Mucosa of descending colon (tissue), 3 donors: ENCODE results near the gene PFKL. TPM values are rescaled to one million over a fixed set of nuclear protein-coding genes. Genes with fewer than 3 reads are reported as not detected.

Experiments
- ATAC-seq: fragments of 200-7000 bp; cut with Tn5 transposase; one replicate; pipeline ENCODE4 v1.9.1; 2020; ENCODE audit warnings: mild to moderate bottlenecking, moderate library complexity
- DNase-seq, 3 donors: peaks; one replicate each; pipeline ENCODE4 v3.0.0-alpha.2; 2020
- H3K36me3 ChIP-seq: fragments of 200-600 bp; one replicate; pipeline ENCODE4 v1.8.0; 2021; ENCODE audit warnings: low read depth, mild to moderate bottlenecking
- H3K4me1 ChIP-seq: fragments of 200-600 bp; one replicate; pipeline ENCODE4 v1.8.0; 2021; ENCODE audit warnings: low read depth, mild to moderate bottlenecking
- H3K4me3 ChIP-seq: fragments of 200-600 bp; one replicate; pipeline ENCODE4 v1.8.0; 2021; ENCODE audit warnings: mild to moderate bottlenecking
- H3K9me3 ChIP-seq: fragments of 200-600 bp; one replicate; pipeline ENCODE4 v1.8.0; 2021; ENCODE audit warnings: mild to moderate bottlenecking
- CTCF ChIP-seq: fragments of 200-600 bp; IDR thresholded peaks from one replicate; pipeline ENCODE4 v1.8.0; 2022; ENCODE audit warnings: antibody characterized with exemption, mild to moderate bottlenecking
- intact Hi-C, 2 donors: fragments of 100-400 bp; cut with DNase I in 1 of 2; cut with micrococcal nuclease in 1 of 2; formaldehyde crosslinking; loops; one replicate each; pipeline versions ENCODE4 v1.11.0 to v1.11.1; 2022; cut with DNase I, micrococcal nuclease
- total RNA-seq, 3 donors: library from RNA; stranded (reverse); fragmentation: NEBNext Ultra II Directional in 2 of 3; extraction: Animal tissue kit (Norgen Biotek cat#: 25700) in 2 of 3; gene quantifications; one replicate each; pipeline versions ENCODE4 v1.2.1 to v1.2.4, GENCODE V29; 2021 to 2023
- donor health status: DM: no; HTN: no; CAD: no; lungs with moderate emphysema.
- donor health status: DM: no; HTN: no; CAD: no.
- donor health status: DM: no; HTN: yes; CAD: no.

PFKL gene
- total RNA-seq, 3 donors from 2014 or later, result 150 to 299 (median 237) TPM

GRCh38 chr21:44262338-44263056 is 37.4 kb upstream of the PFKL start:
- peak in 1 of 3 donors; percentile 41 for DNase-seq
- no peak for TF ChIP-seq CTCF
- H3K36me3 ChIP-seq, result no peaks in the 10 kb centered on the region
- intact Hi-C loops, result no loop called here
- H3K4me3 ChIP-seq, result no peak overlapping the region
- ATAC-seq, result no peak
- H3K4me1 ChIP-seq, result no peaks in the 10 kb centered on the region
- no peaks in the 10 kb centered on the region for H3K9me3 ChIP-seq

- no peak for TF ChIP-seq CTCF
- Histone ChIP-seq H3K4me1 (no peaks in the 10 kb centered on the region), H3K9me3 (no peaks in the 10 kb centered on the region), H3K4me3 (no peak overlapping the region), H3K36me3 (no peaks in the 10 kb centered on the region)
- DNase-seq, result peak in 1 of 3 donors; percentile 40
- no peak for ATAC-seq
- intact Hi-C loops, result no loop called here
Observed at GRCh38 chr21:44263221-44263760, 36.6 kb upstream of the PFKL start.

GRCh38 chr21:44263768-44264167 is 36.1 kb upstream of the PFKL start:
- no peak for TF ChIP-seq CTCF
- no peaks in the 10 kb centered on the region for H3K36me3 ChIP-seq
- no peaks in the 10 kb centered on the region for H3K9me3 ChIP-seq
- ATAC-seq (no peak), DNase-seq (peak in 1 of 3 donors; percentile 5)
- H3K4me3 ChIP-seq, result no peak overlapping the region
- H3K4me1 ChIP-seq, result no peaks in the 10 kb centered on the region
- intact Hi-C loops, result no loop called here

- H3K4me1 ChIP-seq, result no peaks in the 10 kb centered on the region
- DNase-seq (peak in 1 of 3 donors; percentile 32), ATAC-seq (no peak)
- intact Hi-C loops, result no loop called here
- no peak for TF ChIP-seq CTCF
- no peak overlapping the region for H3K4me3 ChIP-seq
- no peaks in the 10 kb centered on the region for H3K9me3 ChIP-seq
- H3K36me3 ChIP-seq, result no peaks in the 10 kb centered on the region
Observed at GRCh38 chr21:44265734-44266270, 34.1 kb upstream of the PFKL start.

GRCh38 chr21:44267655-44268142 is 32.2 kb upstream of the PFKL start:
- DNase-seq, result peak in 1 of 3 donors; percentile 44
- H3K36me3 ChIP-seq, result no peaks in the 10 kb centered on the region
- H3K9me3 ChIP-seq, result no peaks in the 10 kb centered on the region
- intact Hi-C loops, result no loop called here
- peak; percentile 40 for ATAC-seq
- no peaks in the 10 kb centered on the region for H3K4me1 ChIP-seq
- H3K4me3 ChIP-seq, result no peak overlapping the region
- no peak for TF ChIP-seq CTCF
